PC-3 (cell line): Measurements from ENCODE around the gene SDK2. TPM values are rescaled to one million over a fixed set of nuclear protein-coding genes. Genes with fewer than 3 reads are reported as not detected.

Source experiments
- ATAC-seq: fragments of 200-7000 bp; cut with Tn5 transposase; 2 replicates; pipeline ENCODE4 v1.9.1; 2020; ENCODE audit warnings: mild to moderate bottlenecking, moderate library complexity
- BruUV-seq: library from RNA; stranded (reverse); fragments of 400-500 nt; replicated peaks from 2 replicates; lab custom pipeline; 2021; lab: Mats Ljungman, UMichigan
- CTCF ChIA-PET: fragments of 300-600 bp; sonication (Branson Sonifier 250); formaldehyde crosslinking; loops from one replicate; lab custom pipeline; 2022; ENCODE audit warnings: antibody characterized with exemption; lab: Charles Lee
- POLR2A ChIA-PET: fragments of 300-600 bp; sonication (Branson Sonifier 250); formaldehyde crosslinking; loops from one replicate; lab custom pipeline; 2022; ENCODE audit warnings: antibody characterized with exemption; ENCODE audit not compliant: unreplicated experiment; lab: Charles Lee
- DNase-seq: peaks from one replicate; pipeline ENCODE4 v3.0.0-alpha.2; 2015
- H2AFZ ChIP-seq: fragments of 300-600 bp; sonication (generic); 2 replicates; pipeline ENCODE4 v1.6.0; 2016; ENCODE audit warnings: antibody characterized with exemption, low read length
- H3F3A ChIP-seq: fragments of 300-600 bp; sonication (generic); one replicate; pipeline ENCODE4 v1.6.0; 2017; ENCODE audit warnings: antibody characterized with exemption, low read length, control low read depth, mild to moderate bottlenecking; ENCODE audit not compliant: unreplicated experiment
- H3K27ac ChIP-seq: fragments of 300-600 bp; sonication (generic); 2 replicates; pipeline ENCODE4 v1.5.1; 2016; ENCODE audit warnings: mild to moderate bottlenecking, low read length
- H3K27me3 ChIP-seq: fragments of 300-600 bp; sonication (generic); 2 replicates; pipeline ENCODE4 v1.6.1; 2016; ENCODE audit warnings: low read length, mixed read lengths
- H3K36me3 ChIP-seq: fragments of 300-600 bp; sonication (generic); 2 replicates; pipeline ENCODE4 v1.6.1; 2016; ENCODE audit warnings: low read depth, mixed run types, low read length, mixed read lengths
- H3K4me1 ChIP-seq: fragments of 300-600 bp; sonication (generic); 2 replicates; pipeline ENCODE4 v1.5.1; 2016; ENCODE audit warnings: low read length; ENCODE audit not compliant: insufficient read depth
- H3K4me2 ChIP-seq: fragments of 300-600 bp; sonication (generic); 2 replicates; pipeline ENCODE4 v1.6.0; 2016; ENCODE audit warnings: low read length
- H3K4me3 ChIP-seq: fragments of 300-600 bp; sonication (generic); 2 replicates; pipeline ENCODE4 v1.5.1; 2016; ENCODE audit warnings: mild to moderate bottlenecking, low read length, mixed read lengths
- H3K79me2 ChIP-seq: fragments of 300-600 bp; sonication (generic); 2 replicates; pipeline ENCODE4 v1.6.1; 2017; ENCODE audit warnings: low read length, mixed read lengths
- H3K9ac ChIP-seq: fragments of 300-600 bp; sonication (generic); 2 replicates; pipeline ENCODE4 v1.6.0; 2016; ENCODE audit warnings: mild to moderate bottlenecking, low read length
- H3K9me2 ChIP-seq: fragments of 300-600 bp; sonication (generic); replicated peaks from 2 replicates; pipeline ENCODE4 v1.6.1; 2016; ENCODE audit warnings: mixed run types, low read length, mixed read lengths
- H3K9me3 ChIP-seq: fragments of 300-600 bp; sonication (generic); 2 replicates; pipeline ENCODE4 v1.6.1; 2016; ENCODE audit warnings: low read length, mixed read lengths
- H4K20me1 ChIP-seq: fragments of 300-600 bp; sonication (generic); 2 replicates; pipeline ENCODE4 v1.6.1; 2016; ENCODE audit warnings: low read length, mixed read lengths
- CTCF ChIP-seq: fragments of 300-600 bp; sonication (generic); conservative IDR thresholded peaks from 2 replicates; pipeline ENCODE4 v1.5.1; 2017; ENCODE audit warnings: antibody characterized with exemption, low read depth, mild to moderate bottlenecking, low read length
- EZH2 ChIP-seq: fragments of 300-600 bp; sonication (generic); IDR thresholded peaks from one replicate; pipeline ENCODE4 v1.6.1; 2017; ENCODE audit warnings: antibody characterized with exemption, mild to moderate bottlenecking, low read length; ENCODE audit not compliant: unreplicated experiment
- EZH2phosphoT487 ChIP-seq: fragments of 300-600 bp; sonication (generic); IDR thresholded peaks from 2 replicates; pipeline ENCODE4 v1.6.1; 2018; ENCODE audit warnings: mild to moderate bottlenecking, antibody characterized with exemption, low read length, borderline replicate concordance
- intact Hi-C: fragments of 100-400 bp; cut with micrococcal nuclease; formaldehyde crosslinking; loops from 2 replicates; pipeline ENCODE4 v1.9.0; 2023
- total RNA-seq: library from RNA; depleted of rRNA; stranded (reverse); fragments of >200 nt; gene quantifications from 2 replicates; pipeline ENCODE4 v1.2.3, GENCODE V29; 2014

SDK2 gene
- total RNA-seq, 1 experiment from 2014 or later = 0.07 TPM

DNA sequence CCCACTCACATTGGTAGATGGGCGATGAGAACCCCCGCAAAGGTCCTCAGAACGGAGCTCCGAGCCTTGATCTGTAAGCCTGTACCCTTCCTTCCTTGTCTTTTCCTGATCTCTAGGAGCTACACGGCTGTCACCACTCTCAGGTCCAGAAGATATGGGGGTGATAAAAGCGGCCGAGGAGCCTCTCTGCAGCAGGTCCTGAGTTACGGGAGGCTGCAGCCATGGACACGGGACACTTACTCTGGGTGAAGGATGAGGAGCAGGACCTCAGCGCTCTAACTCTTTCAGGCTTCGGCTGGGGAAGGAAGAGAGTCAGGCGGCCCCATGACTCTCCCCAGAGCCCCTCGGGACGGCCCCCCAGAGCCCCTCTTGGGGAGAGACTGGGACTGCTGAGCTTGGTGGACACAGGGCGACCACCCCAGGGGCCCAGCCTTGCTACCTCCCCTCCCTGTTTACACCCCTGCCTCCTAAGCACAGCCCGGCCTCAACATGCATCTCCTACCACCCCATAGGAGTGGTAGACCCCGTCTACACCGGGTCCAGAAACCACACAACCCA lies 74.4 kb downstream of the SDK2 start:
- Histone ChIP-seq H3F3A (no peaks in the 10 kb centered on the region), H3K9ac (no peak overlapping the region), H3K79me2 (no peaks in the 10 kb centered on the region), H3K4me1 (peaks cover 6% of the 10 kb centered on the region), H3K4me3 (no peak overlapping the region), H3K9me2 (no peaks in the 10 kb centered on the region), H4K20me1 (no peaks in the 10 kb centered on the region), H3K27ac (no peak overlapping the region), H3K36me3 (no peaks in the 10 kb centered on the region), H3K27me3 (peaks cover 56% of the 10 kb centered on the region), H3K4me2 (no peak overlapping the region), H3K9me3 (no peaks in the 10 kb centered on the region), H2AFZ (no peak overlapping the region)
- POLR2A ChIA-PET = no interaction called here
- intact Hi-C loops = no loop called here
- ATAC-seq = no peak
- TF ChIP-seq EZH2phosphoT487 = no peak
- TF ChIP-seq EZH2 = no peak
- no peak for TF ChIP-seq CTCF
- BruUV-seq = no TSS peak
- CTCF ChIA-PET = no interaction called here
- no peak for DNase-seq

- ATAC-seq = no peak
- BruUV-seq = no TSS peak
- Histone ChIP-seq H3K9me3 (no peaks in the 10 kb centered on the region), H3K27ac (no peak overlapping the region), H3K9me2 (no peaks in the 10 kb centered on the region), H3K4me1 (peaks cover 6% of the 10 kb centered on the region), H3K4me2 (no peak overlapping the region), H3F3A (no peaks in the 10 kb centered on the region), H3K27me3 (peaks cover 47% of the 10 kb centered on the region), H3K79me2 (no peaks in the 10 kb centered on the region), H2AFZ (no peak overlapping the region), H4K20me1 (no peaks in the 10 kb centered on the region), H3K9ac (no peak overlapping the region), H3K36me3 (no peaks in the 10 kb centered on the region), H3K4me3 (no peak overlapping the region)
- POLR2A ChIA-PET = no interaction called here
- TF ChIP-seq EZH2 (no peak), CTCF (no peak), EZH2phosphoT487 (no peak)
- no peak for DNase-seq
- intact Hi-C loops = no loop called here
- CTCF ChIA-PET = no interaction called here
Measured at GRCh38 chr17:73568934-73569333, 75.3 kb downstream of the SDK2 start.

- no peak overlapping the region for H2AFZ ChIP-seq
- H3K36me3 ChIP-seq = no peaks in the 10 kb centered on the region
- no peaks in the 10 kb centered on the region for H3K9me2 ChIP-seq
- no peaks in the 10 kb centered on the region for H3K9me3 ChIP-seq
- CTCF ChIA-PET = no interaction called here
- BruUV-seq = no TSS peak
- no peak overlapping the region for H3K27ac ChIP-seq
- H3K27me3 ChIP-seq = peaks cover 33% of the 10 kb centered on the region
- H4K20me1 ChIP-seq = no peaks in the 10 kb centered on the region
- DNase-seq = no peak
- no peak for ATAC-seq
- peaks cover 6% of the 10 kb centered on the region for H3K4me1 ChIP-seq
- POLR2A ChIA-PET = no interaction called here
- H3K4me2 ChIP-seq = no peak overlapping the region
- no peak overlapping the region for H3K9ac ChIP-seq
- TF ChIP-seq EZH2 (no peak), CTCF (no peak), EZH2phosphoT487 (no peak)
- intact Hi-C loops = no loop called here
- H3K4me3 ChIP-seq = no peak overlapping the region
- H3F3A ChIP-seq = no peaks in the 10 kb centered on the region
- H3K79me2 ChIP-seq = no peaks in the 10 kb centered on the region
Measured at GRCh38 chr17:73566905-73567782, 77.1 kb downstream of the SDK2 start.
